HG02759 (cell line): ENCODE data around the gene VNN1.
"Not testable (repeated sequence)": the region's sequence is repeated elsewhere in the genome, so short reads cannot be mapped to it uniquely, and the experiment has no call there.

Experiments used
- ATAC-seq: cut with Tn5 transposase; IDR thresholded peaks from one replicate; pipeline ENCODE4 v1.9.1; 2021; ENCODE audit warnings: mild to moderate bottlenecking, moderate library complexity; ENCODE audit not compliant: unreplicated experiment

The VNN1 gene

DNA sequence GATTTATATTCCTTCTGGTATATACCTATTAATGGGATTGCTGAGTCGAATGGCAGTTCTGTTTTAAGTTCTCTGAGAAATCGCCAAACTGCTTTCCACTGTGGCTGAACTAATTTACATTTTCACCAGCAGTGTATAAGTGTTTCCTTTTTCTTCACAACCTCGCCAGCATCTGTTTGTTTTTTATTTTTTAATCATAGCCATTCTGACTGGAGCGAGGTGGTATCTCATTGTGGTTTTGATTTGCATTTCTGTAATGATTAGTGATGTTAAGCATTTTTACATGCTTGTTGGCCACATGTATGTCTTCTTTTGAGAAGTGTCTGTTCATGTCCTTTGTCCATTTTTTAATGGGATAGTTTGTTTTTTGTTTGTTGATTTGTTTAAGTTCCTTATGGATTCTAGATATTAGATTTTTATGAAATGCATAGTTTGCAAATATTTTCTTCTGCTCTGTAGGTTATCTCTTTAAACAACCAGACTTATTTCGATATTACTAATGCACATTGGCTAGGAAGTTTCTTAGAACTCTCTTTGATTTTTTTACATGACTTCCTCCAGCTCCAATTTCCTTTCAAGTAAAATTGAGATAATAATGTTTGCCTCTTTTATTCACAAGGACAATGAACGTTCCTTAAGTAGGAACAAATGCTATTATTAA lies 12.2 kb upstream of the VNN1 start:
- ATAC-seq: peak; percentile 79

DNA sequence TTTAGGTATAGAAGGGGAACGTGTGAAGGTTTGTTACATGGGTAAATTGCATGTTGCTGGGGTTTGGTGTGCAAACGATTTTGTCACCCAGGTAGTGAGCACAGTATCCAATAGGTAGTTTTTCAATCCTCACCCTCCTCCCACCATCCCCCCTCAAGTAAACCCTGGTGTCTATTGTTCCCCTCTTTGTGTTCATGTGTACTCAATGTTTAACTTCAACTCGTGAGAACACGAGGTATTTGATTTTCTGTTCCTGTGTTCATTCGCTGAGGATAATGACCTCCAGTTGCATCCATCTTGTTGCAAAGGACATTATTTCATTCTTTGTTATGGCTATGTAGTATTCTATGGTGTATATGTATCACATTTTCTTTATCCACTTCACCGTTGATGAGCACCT lies 11.6 kb upstream of the VNN1 start:
- ATAC-seq: no peak

DNA sequence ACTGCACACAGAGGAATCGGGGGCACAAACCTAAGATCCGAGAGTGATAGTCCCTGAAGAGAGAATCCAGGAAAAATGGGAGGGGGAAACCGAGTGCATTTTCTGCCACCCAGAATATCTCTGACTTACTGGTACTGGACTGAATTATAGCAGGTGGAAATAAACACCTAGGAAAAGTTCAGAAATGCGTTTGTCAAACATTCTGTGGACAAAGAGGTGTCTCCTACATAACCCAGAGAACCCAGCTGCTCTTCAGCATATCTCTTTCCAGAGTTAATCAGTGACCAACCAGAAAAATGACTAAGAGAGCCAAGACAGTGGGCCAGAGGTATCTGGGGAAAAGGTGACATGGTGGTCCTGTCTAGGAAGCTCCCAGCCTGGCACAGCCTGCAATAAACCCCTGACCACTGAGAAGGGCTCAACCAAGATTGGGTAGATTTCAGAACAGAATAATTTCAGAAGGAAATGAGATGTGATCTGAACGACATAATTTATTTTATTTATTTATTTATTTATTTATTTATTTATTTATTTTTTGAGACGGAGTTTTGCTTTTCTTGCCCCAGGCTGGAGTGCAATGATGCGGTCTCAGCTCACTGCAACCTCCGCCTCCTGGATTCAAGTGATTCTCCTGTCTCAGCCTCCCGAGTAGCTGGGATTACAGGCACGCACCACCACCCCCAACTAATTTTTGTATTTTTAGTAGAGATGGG lies 6.0 kb upstream of the VNN1 start:
- ATAC-seq: no peak

DNA sequence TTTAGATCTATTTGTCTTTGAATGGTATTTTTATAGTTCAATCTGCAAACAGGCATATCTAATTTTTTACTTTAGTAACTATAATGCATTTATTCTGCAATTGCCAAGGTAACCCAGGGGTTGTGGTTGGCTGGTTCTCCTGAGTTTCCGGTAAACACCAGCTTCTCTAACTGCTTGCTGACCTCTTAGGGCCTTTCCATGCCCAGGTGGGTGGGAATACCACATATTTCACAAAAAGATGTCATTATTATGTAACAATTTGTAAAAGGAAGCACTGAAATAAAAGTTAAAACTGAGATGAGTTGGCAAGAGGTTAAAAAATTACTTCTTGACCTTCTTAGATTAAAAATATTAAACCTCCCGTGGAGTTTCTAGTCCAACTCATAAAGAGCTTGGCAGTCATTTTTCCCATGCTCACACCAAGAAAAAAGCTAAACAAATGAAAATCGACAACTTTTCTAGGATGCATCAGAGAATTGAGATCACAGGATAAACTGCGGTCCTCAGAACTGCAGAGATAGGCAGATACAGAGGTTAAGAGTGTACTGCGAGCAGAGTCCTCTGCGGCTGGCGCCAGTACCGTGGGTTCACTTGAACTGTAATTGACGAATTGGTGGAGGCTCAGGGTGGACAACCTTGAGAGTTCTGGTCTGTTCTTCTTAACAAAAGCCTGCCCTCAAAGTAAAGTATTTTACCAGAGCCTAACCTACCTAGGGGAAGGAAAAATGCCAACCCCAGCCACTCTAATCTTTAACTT lies 2.2 kb upstream of the VNN1 start:
- ATAC-seq: no peak

DNA sequence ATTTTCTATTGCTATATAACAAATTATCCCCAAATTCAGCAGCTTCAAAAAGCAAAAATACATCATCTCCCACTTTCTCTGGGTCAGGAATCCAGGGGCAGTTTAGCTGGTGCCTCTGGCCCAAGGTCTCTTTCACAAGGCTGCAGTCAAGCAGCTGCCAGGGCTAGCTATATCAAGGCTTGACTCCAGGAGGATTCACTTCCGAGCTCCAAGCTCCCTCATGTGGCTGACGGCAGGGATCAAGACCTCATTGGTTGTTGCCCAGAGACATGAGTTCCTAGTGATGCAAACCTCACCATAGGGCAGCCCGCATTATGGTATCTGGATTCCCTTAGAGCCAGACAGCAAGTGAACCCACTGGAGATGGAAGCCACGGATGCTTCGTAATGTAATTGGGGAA lies 1.3 kb upstream of the VNN1 start:
- no peak for ATAC-seq

GRCh38 chr6:132714160-132714559 lies 305 bp upstream of the VNN1 start:
- ATAC-seq: no peak

GRCh38 chr6:132712366-132712765 lies 1.5 kb downstream of the VNN1 start:
- ATAC-seq: no peak

GRCh38 chr6:132708771-132709170 lies 5.1 kb downstream of the VNN1 start:
- no peak for ATAC-seq

DNA sequence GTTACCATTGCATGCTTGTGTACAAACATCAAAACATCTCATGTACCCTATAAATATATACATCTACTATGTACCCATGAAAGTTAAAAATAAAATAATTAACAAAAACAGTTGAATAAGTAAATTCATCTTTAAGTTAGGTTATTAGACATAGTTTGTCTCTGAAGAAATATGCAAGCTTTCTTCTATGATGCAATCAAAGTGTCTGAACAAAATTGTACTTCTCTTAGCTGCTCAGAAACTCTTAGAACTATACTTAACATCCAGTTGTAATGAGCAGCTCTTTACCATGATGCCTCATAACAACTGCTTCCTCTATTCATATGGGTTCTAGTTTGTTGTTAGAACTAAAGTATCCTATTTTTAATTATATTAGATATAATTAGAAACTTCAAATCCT lies 5.9 kb downstream of the VNN1 start:
- no peak for ATAC-seq

- not testable (repeated sequence) for ATAC-seq
These were observed 7.1 kb downstream of the VNN1 start for GRCh38 chr6:132706756-132707155.

GRCh38 chr6:132703936-132704335 lies 9.9 kb downstream of the VNN1 start:
- ATAC-seq: no peak

DNA sequence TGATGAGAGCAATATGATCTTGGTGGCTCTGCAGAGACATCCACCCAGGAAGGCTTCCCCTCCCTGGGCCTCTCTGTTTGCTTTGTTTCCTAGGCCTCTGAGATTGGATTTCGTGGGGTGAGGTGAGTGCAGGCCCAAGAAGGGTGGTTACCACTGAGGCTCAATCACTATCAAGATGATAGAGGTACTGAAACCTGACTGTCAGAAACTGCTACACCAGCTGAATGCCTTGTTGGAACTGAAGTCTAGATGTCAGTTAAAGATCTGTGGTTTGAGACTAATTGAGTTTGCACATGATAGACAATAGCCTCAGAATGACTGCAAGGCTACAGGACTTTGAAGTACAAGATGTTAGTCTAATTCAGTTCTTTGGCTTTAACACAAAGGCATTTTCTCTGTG lies 15.2 kb downstream of the VNN1 start:
- ATAC-seq: no peak

- ATAC-seq: no peak
These were observed 18.1 kb downstream of the VNN1 start for GRCh38 chr6:132695773-132696172.

- no peak for ATAC-seq
These were observed 20.4 kb downstream of the VNN1 start for GRCh38 chr6:132693478-132693877.

DNA sequence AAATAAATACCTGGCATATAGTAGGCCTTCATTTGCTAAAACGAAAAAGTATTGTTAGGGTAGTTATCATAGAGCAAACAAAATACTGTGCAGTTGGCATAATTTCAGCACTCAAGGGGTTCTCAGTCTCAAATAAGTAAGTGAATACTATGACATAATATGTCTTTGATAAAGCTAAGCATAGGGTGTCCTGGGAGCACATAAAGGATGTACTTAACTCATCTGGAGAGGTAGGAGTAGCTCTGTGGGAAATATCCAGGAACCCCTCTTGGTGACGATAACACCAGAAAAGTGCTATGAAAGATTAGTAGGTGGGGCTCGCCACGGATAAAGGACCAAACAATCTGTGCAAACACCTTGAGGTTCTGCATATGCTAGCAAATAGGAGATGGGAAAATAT lies 23.2 kb downstream of the VNN1 start:
- no peak for ATAC-seq

DNA sequence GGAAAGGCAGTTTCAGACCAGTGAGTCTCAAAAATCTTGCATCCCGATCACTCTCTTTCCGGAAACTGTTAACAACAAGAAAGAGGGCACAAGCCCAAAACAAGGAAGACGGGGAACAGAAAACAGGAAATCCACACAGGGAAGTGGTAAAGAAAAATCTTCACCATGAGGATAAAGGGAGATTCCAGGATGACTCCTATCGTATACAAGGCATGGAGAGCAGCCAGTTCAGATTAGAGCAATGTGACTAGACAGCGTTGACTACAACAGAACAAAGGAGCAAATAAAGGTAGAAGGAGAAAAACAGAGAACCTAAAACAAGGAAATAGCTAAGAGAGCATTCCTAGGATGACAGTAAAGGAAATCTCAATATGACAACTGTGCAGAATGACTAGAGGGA lies 26.5 kb downstream of the VNN1 start:
- ATAC-seq: no peak

GRCh38 chr6:132686531-132686930 lies 27.3 kb downstream of the VNN1 start:
- ATAC-seq: no peak

DNA sequence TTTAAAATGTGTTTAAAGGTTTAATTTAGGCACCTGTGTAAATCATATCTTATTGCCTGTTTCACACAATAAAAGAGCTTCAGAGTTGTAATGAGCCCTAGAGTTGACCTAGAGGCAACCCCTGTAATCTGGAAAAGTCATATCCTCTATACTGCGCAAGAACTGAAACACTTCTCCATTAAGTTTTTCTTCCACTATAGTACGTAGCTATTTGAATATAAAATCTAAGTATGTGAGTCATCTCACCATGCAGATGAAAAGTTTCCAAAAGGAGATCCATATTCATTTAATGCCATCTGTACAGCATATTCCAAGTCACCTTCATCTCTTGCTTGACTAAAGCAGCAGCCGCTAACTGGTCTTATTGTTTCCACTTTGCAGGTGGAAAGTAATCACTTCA lies 28.8 kb downstream of the VNN1 start:
- ATAC-seq: no peak

DNA sequence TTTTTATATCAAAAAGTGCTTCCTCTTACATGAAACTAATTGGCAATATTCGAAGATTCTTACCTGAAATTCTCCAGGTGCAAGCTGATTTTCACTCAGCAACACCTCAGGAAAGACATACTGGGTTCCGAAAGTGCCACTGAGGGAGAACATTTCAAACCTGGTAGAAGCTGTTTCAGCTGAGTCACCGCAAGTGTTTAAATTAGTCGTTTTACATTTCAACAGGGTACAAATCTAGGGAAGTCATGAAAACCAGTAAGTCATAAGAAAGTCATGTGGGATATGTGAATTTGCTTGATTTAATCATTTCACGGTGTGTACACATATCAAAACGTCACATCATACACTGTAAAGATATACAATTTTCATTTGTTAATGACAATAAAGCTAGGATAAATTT lies 29.6 kb downstream of the VNN1 start:
- no peak for ATAC-seq

DNA sequence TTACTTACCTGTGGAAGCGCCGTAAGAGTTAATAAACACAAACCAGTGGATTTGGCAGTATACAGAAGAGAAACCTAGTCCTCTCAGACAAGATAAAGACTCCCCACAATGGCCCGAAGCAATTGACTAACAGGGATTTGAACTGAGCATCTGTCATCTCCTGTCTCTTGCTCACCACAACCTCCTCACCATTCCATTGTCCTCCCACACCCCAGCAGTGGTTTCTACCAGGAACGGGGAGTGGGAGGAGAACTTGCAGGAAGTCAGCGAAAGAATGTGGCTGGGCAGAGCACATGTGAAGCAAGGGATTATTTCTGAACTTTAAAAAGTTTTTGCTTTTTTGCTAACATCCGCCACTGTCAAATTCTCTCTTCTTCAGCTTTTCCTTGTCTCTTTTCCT lies 30.3 kb downstream of the VNN1 start:
- ATAC-seq: no peak

GRCh38 chr6:132679094-132679493 lies 34.8 kb downstream of the VNN1 start:
- peak; percentile 61 for ATAC-seq

- ATAC-seq: no peak
These were observed 38.1 kb downstream of the VNN1 start for GRCh38 chr6:132675749-132676148.
